NOMO-1 treated with DMSO at 0.1 percent for 48 hours (cell line): ENCODE results near the gene CNKSR1.

ENCODE experiments used
- DNase-seq: peaks from one replicate; lab custom pipeline; 2025; ENCODE audit not compliant: unreplicated experiment; lab: John Stamatoyannopoulos, UW

The CNKSR1 gene

GRCh38 chr1:26159743-26160039 lies 17.6 kb upstream of the CNKSR1 start:
- DNase-seq, result no peak

GRCh38 chr1:26160527-26161414 lies 16.5 kb upstream of the CNKSR1 start:
- no peak for DNase-seq

GRCh38 chr1:26161415-26162219 lies 15.7 kb upstream of the CNKSR1 start:
- peak; percentile 36 for DNase-seq

GRCh38 chr1:26162220-26162709 lies 15.0 kb upstream of the CNKSR1 start:
- no peak for DNase-seq

GRCh38 chr1:26163684-26164035 lies 13.6 kb upstream of the CNKSR1 start:
- DNase-seq, result no peak

- DNase-seq, result no peak
Measured at GRCh38 chr1:26164036-26164860, 13.0 kb upstream of the CNKSR1 start.

GRCh38 chr1:26164861-26165842 lies 12.1 kb upstream of the CNKSR1 start:
- DNase-seq, result no peak

GRCh38 chr1:26166719-26167281 lies 10.5 kb upstream of the CNKSR1 start:
- DNase-seq, result no peak

GRCh38 chr1:26168410-26169197 lies 8.7 kb upstream of the CNKSR1 start, which contains the start of gene C1orf232:
Gene C1orf232 (minus strand): TSS chr1:26168963. CDS start chr1:26168499, 464 bp downstream.
- no peak for DNase-seq

- DNase-seq, result no peak
Measured at GRCh38 chr1:26169198-26169554, 8.1 kb upstream of the CNKSR1 start.

- DNase-seq, result peak; percentile 92
Measured at GRCh38 chr1:26169669-26170471, 7.4 kb upstream of the CNKSR1 start, which contains the start of gene ZNF593. Gene ZNF593 (plus strand): TSS chr1:26169908. CDS start chr1:26169984, 76 bp downstream.

GRCh38 chr1:26170472-26170821 lies 6.8 kb upstream of the CNKSR1 start:
- DNase-seq, result no peak

GRCh38 chr1:26171084-26172072 lies 5.9 kb upstream of the CNKSR1 start, which contains the start of gene ZNF593OS:
Gene ZNF593OS (minus strand): TSS chr1:26171832. CDS start chr1:26171661, 171 bp downstream.
- no peak for DNase-seq

- no peak for DNase-seq
Measured at GRCh38 chr1:26175346-26175745, 1.9 kb upstream of the CNKSR1 start.

GRCh38 chr1:26180010-26180506 lies 2.8 kb downstream of the CNKSR1 start:
- no peak for DNase-seq

GRCh38 chr1:26181586-26182382 lies 4.5 kb downstream of the CNKSR1 start:
- DNase-seq, result no peak
